HCT116 (cell line): ENCODE results near the gene GALM. TPM values are rescaled to one million over a fixed set of nuclear protein-coding genes. Genes with fewer than 3 reads are reported as not detected.

Experiments used
- ATAC-seq: fragments of 200-7000 bp; cut with Tn5 transposase; 2 replicates; pipeline ENCODE4 v1.9.1; 2020; ENCODE audit warnings: mild to moderate bottlenecking, moderate library complexity
- BruUV-seq: library from RNA; stranded (reverse); fragments of 400-500 nt; replicated peaks from 2 replicates; lab custom pipeline; 2021; lab: Mats Ljungman, UMichigan
- CTCF ChIA-PET: fragments of 300-600 bp; sonication (Branson Sonifier 250); formaldehyde crosslinking; loops from one replicate; lab custom pipeline; 2021; ENCODE audit warnings: antibody characterized with exemption; lab: Charles Lee
- POLR2A ChIA-PET: fragments of 300-600, 350-600 bp; sonication (Branson Sonifier 250); formaldehyde crosslinking; loops from one replicate; lab custom pipeline; 2021; ENCODE audit warnings: antibody characterized with exemption; lab: Charles Lee
- RAD21 ChIA-PET, 2 experiments: fragments of 300-600 bp; sonication (Branson Sonifier 250); formaldehyde crosslinking; loops; one replicate each; lab custom pipeline; 2023; ENCODE audit warnings: low total read pairs in 2 of 2; ENCODE audit not compliant: uncharacterized antibody in 2 of 2, unreplicated experiment in 2 of 2, low non-redundant PET in 1 of 2; lab: Charles Lee
- DNase-seq: peaks from one replicate; pipeline ENCODE4 v3.0.0-alpha.2; 2010; ENCODE audit warnings: low read depth, low spot score
- H2AFZ ChIP-seq: fragments of 200-600 bp; shearing (Covaris generic), sonication (generic); 2 replicates; pipeline ENCODE4 v1.6.1; 2017; ENCODE audit warnings: low read depth, mixed run types, mixed read lengths, antibody characterized with exemption, low read length; ENCODE audit not compliant: poor library complexity, severe bottlenecking
- H3K27ac ChIP-seq: 2 replicates; pipeline ENCODE4 v1.5.1; 2012; ENCODE audit warnings: low read depth, low read length
- H3K27me3 ChIP-seq: fragments of 200-600 bp; sonication (generic); 2 replicates; pipeline ENCODE4 v1.6.1; 2016; ENCODE audit warnings: mixed run types, low read length, mixed read lengths; ENCODE audit not compliant: insufficient read depth
- H3K36me3 ChIP-seq, 2 experiments: fragments of 200-500 bp in 1 of 2; fragments of 200-600 bp in 1 of 2; sonication (Bioruptor generic) in 1 of 2; sonication (generic) in 1 of 2; 2 replicates each; pipeline versions ENCODE4 v1.5.1 to v1.6.1; 2014 to 2016; ENCODE audit warnings: low read length in 2 of 2, inconsistent platforms in 1 of 2, mixed read lengths in 1 of 2, mixed run types in 1 of 2; ENCODE audit not compliant: insufficient read depth in 2 of 2, control insufficient read depth in 1 of 2
- H3K4me1 ChIP-seq, 2 experiments: fragments of 200-600 bp in 1 of 2; sonication (generic) in 1 of 2; 2 replicates each; pipeline versions ENCODE4 v1.5.1 to v1.6.1; 2012 to 2017; ENCODE audit warnings: low read length in 2 of 2, inconsistent platforms in 1 of 2, mild to moderate bottlenecking in 1 of 2, mixed read lengths in 1 of 2, mixed run types in 1 of 2, moderate library complexity in 1 of 2; ENCODE audit not compliant: insufficient read depth in 2 of 2, control insufficient read depth in 1 of 2
- H3K4me2 ChIP-seq: fragments of 200-600 bp; sonication (generic); 2 replicates; pipeline ENCODE4 v1.6.1; 2017; ENCODE audit warnings: mixed run types, low read length, mixed read lengths
- H3K4me3 ChIP-seq, 2 experiments: fragments of 200-600 bp in 1 of 2; sonication (generic) in 1 of 2; replicated peaks in 1 of 2; 2 replicates each; pipeline ENCODE4 v1.5.1; 2011 to 2016; ENCODE audit warnings: low read length in 2 of 2, control low read depth in 1 of 2, low read depth in 1 of 2, mild to moderate bottlenecking in 1 of 2, mixed read lengths in 1 of 2, mixed run types in 1 of 2
- H3K79me2 ChIP-seq: fragments of 200-600 bp; sonication (generic); 2 replicates; pipeline ENCODE4 v1.6.1; 2017; ENCODE audit warnings: mild to moderate bottlenecking, mixed run types, low read length, moderate library complexity, mixed read lengths; ENCODE audit not compliant: insufficient read depth
- H3K9ac ChIP-seq: fragments of 200-600 bp; sonication (generic); 2 replicates; pipeline ENCODE4 v1.6.1; 2016; ENCODE audit warnings: low read length, mixed read lengths
- H3K9me2 ChIP-seq: fragments of 200-600 bp; sonication (generic), shearing (Covaris generic); 2 replicates; pipeline ENCODE4 v1.6.1; 2017; ENCODE audit warnings: mixed run types, mild to moderate bottlenecking, moderate library complexity; ENCODE audit not compliant: insufficient read depth
- H3K9me3 ChIP-seq, 2 experiments: fragments of 200-500 bp in 1 of 2; fragments of 200-600 bp in 1 of 2; sonication (Bioruptor generic) in 1 of 2; sonication (generic) in 1 of 2; 2 replicates each; pipeline ENCODE4 v1.6.1; 2014 to 2017; ENCODE audit warnings: low read length in 2 of 2, mixed read lengths in 2 of 2, inconsistent platforms in 1 of 2, low read depth in 1 of 2, mild to moderate bottlenecking in 1 of 2, mixed run types in 1 of 2, moderate library complexity in 1 of 2; ENCODE audit not compliant: control insufficient read depth in 1 of 2, insufficient read depth in 1 of 2
- H4K20me1 ChIP-seq: fragments of 200-600 bp; sonication (generic), shearing (Covaris generic); 2 replicates; pipeline ENCODE4 v1.6.1; 2017; ENCODE audit warnings: mixed run types, mild to moderate bottlenecking, moderate library complexity; ENCODE audit not compliant: insufficient read depth
- ATF3 ChIP-seq: IDR thresholded peaks from 2 replicates; pipeline ENCODE4 v1.6.1; 2012
- CBX3 ChIP-seq: IDR thresholded peaks from 2 replicates; pipeline ENCODE4 v1.6.1; 2012; ENCODE audit warnings: low read depth
- CTCF ChIP-seq, 3 experiments: fragments of 200-600 bp in 1 of 3; sonication (generic) in 1 of 3; IDR thresholded peaks in 2 of 3; conservative IDR thresholded peaks in 1 of 3; 2 replicates each; pipeline ENCODE4 v1.5.1; 2012 to 2017; ENCODE audit warnings: low read depth in 2 of 3, low read length in 2 of 3, antibody characterized with exemption in 1 of 3, borderline replicate concordance in 1 of 3, control low read depth in 1 of 3, mild to moderate bottlenecking in 1 of 3, mixed read lengths in 1 of 3, mixed run types in 1 of 3, moderate library complexity in 1 of 3; ENCODE audit not compliant: insufficient read depth in 1 of 3
- ELF1 ChIP-seq: IDR thresholded peaks from 2 replicates; pipeline ENCODE4 v1.6.1; 2012; ENCODE audit warnings: low read depth, borderline replicate concordance
- EZH2phosphoT487 ChIP-seq: fragments of 200-600 bp; IDR thresholded peaks from 2 replicates; pipeline ENCODE4 v1.6.1; 2018; ENCODE audit warnings: antibody characterized with exemption, borderline replicate concordance
- FOSL1 ChIP-seq: IDR thresholded peaks from 2 replicates; pipeline ENCODE4 v1.6.1; 2012; ENCODE audit warnings: low read depth
- JUND ChIP-seq: IDR thresholded peaks from 2 replicates; pipeline ENCODE4 v1.6.1; 2012
- POLR2A ChIP-seq: IDR thresholded peaks from 2 replicates; pipeline ENCODE4 v1.7.0; 2011; ENCODE audit warnings: borderline replicate concordance; ENCODE audit not compliant: insufficient read depth, insufficient read length; ENCODE audit errors: extremely low read depth
- RAD21 ChIP-seq: IDR thresholded peaks from 2 replicates; pipeline ENCODE4 v1.6.1; 2012; ENCODE audit warnings: low read depth, mild to moderate bottlenecking
- REST ChIP-seq: IDR thresholded peaks from 2 replicates; pipeline ENCODE4 v1.6.1; 2012; ENCODE audit warnings: low read depth
- SIN3A ChIP-seq: IDR thresholded peaks from 2 replicates; pipeline ENCODE4 v1.6.1; 2012; ENCODE audit warnings: low read depth
- SP1 ChIP-seq: IDR thresholded peaks from 2 replicates; pipeline ENCODE4 v1.6.1; 2012; ENCODE audit warnings: low read depth
- SRF ChIP-seq: IDR thresholded peaks from 2 replicates; pipeline ENCODE4 v1.6.1; 2012; ENCODE audit warnings: low read depth
- ZFX ChIP-seq: fragments of 450-650 bp; IDR thresholded peaks from 2 replicates; pipeline ENCODE4 v1.6.1; 2017
- ZNF274 ChIP-seq: fragments of 200-500 bp; sonication (Bioruptor generic); IDR thresholded peaks from 2 replicates; pipeline ENCODE4 v1.6.1; 2014; ENCODE audit warnings: mild to moderate bottlenecking, low read depth, low read length, inconsistent platforms
- intact Hi-C: fragments of 100-400 bp; cut with micrococcal nuclease; formaldehyde crosslinking; loops from 2 replicates; pipeline ENCODE4 v1.10.0; 2022
- total RNA-seq: library from RNA; stranded (reverse); gene quantifications from one replicate; pipeline ENCODE4 v1.2.1, GENCODE V29; 2021; ENCODE audit not compliant: unreplicated experiment
- TF ChIP-seq, protein P1 (sequence below): IDR thresholded peaks from 2 replicates; pipeline ENCODE4 v1.6.1; 2011; ENCODE audit warnings: mild to moderate bottlenecking, low read length, moderate library complexity; ENCODE audit not compliant: insufficient replicate concordance; ENCODE audit errors: extremely low read depth

The GALM gene
- total RNA-seq, 1 experiment from 2014 or later: 10.2 TPM

- H3K9me3 ChIP-seq: no peaks in the 10 kb centered on the region
- TF ChIP-seq CTCF (IDR thresholded peaks at IDR 0.05 in 2 of 3, conservative IDR thresholded peaks at IDR 0.05 in 1 of 3; ENCODE audit: borderline replicate concordance in 1 of 3, insufficient read depth in 1 of 3, low read depth in 2 of 3, low read length in 2 of 3) (no peak), SIN3A (no peak), REST (no peak), ELF1 (no peak), FOSL1 (no peak), CBX3 (no peak), SP1 (no peak), RAD21 (no peak), SRF (no peak), JUND (no peak), ZFX (no peak), ZNF274 (no peak), ATF3 (no peak), POLR2A (no peak), EZH2phosphoT487 (no peak)
- TF ChIP-seq, protein P1, sequence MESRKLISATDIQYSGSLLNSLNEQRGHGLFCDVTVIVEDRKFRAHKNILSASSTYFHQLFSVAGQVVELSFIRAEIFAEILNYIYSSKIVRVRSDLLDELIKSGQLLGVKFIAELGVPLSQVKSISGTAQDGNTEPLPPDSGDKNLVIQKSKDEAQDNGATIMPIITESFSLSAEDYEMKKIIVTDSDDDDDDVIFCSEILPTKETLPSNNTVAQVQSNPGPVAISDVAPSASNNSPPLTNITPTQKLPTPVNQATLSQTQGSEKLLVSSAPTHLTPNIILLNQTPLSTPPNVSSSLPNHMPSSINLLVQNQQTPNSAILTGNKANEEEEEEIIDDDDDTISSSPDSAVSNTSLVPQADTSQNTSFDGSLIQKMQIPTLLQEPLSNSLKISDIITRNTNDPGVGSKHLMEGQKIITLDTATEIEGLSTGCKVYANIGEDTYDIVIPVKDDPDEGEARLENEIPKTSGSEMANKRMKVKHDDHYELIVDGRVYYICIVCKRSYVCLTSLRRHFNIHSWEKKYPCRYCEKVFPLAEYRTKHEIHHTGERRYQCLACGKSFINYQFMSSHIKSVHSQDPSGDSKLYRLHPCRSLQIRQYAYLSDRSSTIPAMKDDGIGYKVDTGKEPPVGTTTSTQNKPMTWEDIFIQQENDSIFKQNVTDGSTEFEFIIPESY: no peak
- DNase-seq: no peak
- H3K27me3 ChIP-seq: no peaks in the 10 kb centered on the region
- no peak overlapping the region for H2AFZ ChIP-seq
- ChIA-PET CTCF (no interaction called here), POLR2A (interaction anchor here (1.2 kb wide), 1 partner anchor 39 kb away, joined by 3 read pairs; the partner anchor contains the start of gene SRSF7), RAD21 (no interaction called here)
- H3K9ac ChIP-seq: no peak overlapping the region
- no peaks in the 10 kb centered on the region for H3K9me2 ChIP-seq
- no peak overlapping the region for H3K27ac ChIP-seq
- H3K4me2 ChIP-seq: no peak overlapping the region
- no peak for ATAC-seq
- no peaks in the 10 kb centered on the region for H4K20me1 ChIP-seq
- no peaks in the 10 kb centered on the region; a peak in 1 of 4 replicates for H3K4me1 ChIP-seq
- H3K36me3 ChIP-seq: no peaks in the 10 kb centered on the region
- BruUV-seq: no TSS peak
- H3K4me3 ChIP-seq: no peak overlapping the region
- intact Hi-C loops: no loop called here
- no peaks in the 10 kb centered on the region for H3K79me2 ChIP-seq
Observed at GRCh38 chr2:38712871-38713270, 47.0 kb downstream of the GALM start.
